ENCODE data around the gene TMEM72. TPM values are rescaled to one million over a fixed set of nuclear protein-coding genes. Genes with fewer than 3 reads are reported as not detected.

Gene TMEM72
- total RNA-seq, 4 donors from 2014 or later = not detected

DNA sequence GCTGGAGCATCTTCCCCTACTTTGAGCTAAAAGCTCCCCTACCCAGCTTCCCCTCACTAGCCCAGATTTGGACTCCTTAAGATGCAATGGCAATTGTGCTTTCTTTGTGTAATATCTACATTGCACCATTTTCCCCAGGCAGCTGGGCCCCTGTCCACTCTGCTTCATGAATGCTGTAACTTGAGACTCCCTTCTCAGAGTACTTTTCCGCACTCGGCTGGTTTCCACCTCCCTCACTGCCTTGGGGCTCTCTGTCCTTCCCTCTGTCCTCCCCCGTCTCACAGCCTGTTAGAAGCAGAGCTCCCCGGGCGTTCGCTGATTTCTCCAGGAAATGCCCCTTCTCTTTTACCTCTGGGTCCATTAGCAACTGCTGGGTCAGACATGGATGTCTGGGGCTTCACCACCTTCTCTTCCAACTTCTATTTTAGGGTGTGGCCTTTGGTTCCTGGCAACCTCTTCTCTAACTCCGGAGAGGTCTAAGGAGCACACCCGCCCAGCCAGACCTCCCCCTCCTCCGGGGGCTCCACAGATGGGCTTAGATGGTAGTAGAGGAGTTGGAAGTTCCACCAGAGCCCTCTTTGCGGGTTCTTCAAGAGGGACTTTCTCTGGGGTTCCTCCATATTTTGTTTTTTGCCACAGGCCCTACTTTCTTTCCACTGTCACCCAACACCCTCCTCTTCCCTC is 2.9 kb upstream of the TMEM72 start:
- intact Hi-C loops (cut with DNase I; ENCODE audit: low total_unique reads) = no loop called here
- no peak for TF ChIP-seq POLR2A (IDR thresholded peaks at IDR 0.05)
- TF ChIP-seq, protein P1, sequence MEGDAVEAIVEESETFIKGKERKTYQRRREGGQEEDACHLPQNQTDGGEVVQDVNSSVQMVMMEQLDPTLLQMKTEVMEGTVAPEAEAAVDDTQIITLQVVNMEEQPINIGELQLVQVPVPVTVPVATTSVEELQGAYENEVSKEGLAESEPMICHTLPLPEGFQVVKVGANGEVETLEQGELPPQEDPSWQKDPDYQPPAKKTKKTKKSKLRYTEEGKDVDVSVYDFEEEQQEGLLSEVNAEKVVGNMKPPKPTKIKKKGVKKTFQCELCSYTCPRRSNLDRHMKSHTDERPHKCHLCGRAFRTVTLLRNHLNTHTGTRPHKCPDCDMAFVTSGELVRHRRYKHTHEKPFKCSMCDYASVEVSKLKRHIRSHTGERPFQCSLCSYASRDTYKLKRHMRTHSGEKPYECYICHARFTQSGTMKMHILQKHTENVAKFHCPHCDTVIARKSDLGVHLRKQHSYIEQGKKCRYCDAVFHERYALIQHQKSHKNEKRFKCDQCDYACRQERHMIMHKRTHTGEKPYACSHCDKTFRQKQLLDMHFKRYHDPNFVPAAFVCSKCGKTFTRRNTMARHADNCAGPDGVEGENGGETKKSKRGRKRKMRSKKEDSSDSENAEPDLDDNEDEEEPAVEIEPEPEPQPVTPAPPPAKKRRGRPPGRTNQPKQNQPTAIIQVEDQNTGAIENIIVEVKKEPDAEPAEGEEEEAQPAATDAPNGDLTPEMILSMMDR (IDR thresholded peaks at IDR 0.05) = no peak
- DNase-seq (ENCODE audit: low spot score in 2 of 2) = no peak
- 66 to 71% methylated on average over 10 of the region's 10 CpGs for WGBS, 2 donors
- no peak overlapping the region for H3K4me3 ChIP-seq (ENCODE audit: low read depth, poor library complexity, severe bottlenecking)

DNA sequence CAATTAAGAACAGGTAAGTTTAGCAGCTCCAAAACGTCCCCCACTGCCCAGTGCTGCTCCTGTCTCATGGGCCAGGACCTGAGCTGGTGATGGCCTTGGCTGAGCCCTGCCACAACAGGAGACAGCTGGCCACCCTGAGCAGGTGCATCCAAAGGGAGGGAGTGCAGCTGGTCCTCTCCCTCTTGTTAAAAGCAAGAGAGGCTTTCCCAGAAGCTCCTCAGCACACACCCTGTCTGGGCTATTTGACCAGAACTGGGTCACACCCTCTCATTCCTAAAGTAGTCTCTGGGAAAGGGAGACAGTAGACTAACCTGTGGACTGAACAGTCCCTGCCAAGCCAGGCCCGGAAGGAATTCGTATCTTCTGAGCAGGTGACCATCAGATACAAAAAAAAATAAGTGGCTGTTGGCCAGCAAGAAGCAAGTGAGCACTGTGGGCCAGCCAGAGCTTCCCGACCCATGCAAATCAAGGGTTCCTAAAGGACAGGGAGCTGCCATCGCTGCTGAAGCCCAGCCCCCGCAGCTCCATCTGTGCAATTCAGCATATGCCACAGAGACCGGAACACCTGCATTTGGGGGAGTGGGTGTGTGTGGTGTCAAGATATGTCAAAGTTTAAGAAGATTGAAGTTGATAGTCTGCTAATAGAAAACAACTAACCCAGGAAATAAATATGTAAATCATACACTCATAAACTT is 2.1 kb upstream of the TMEM72 start:
- TF ChIP-seq, protein P1 (IDR thresholded peaks at IDR 0.05) = no peak
- TF ChIP-seq POLR2A (IDR thresholded peaks at IDR 0.05) = no peak
- intact Hi-C loops (cut with DNase I; ENCODE audit: low total_unique reads) = no loop called here
- no peak overlapping the region for H3K4me3 ChIP-seq (ENCODE audit: low read depth, poor library complexity, severe bottlenecking)
- no peak for DNase-seq (ENCODE audit: low spot score in 2 of 2)
- WGBS, 2 donors = 86 to 88% methylated on average over 7 of the region's 7 CpGs

- TF ChIP-seq POLR2A (IDR thresholded peaks at IDR 0.05) = no peak
- TF ChIP-seq, protein P1 (IDR thresholded peaks at IDR 0.05) = no peak
- no peak for DNase-seq (ENCODE audit: low spot score in 2 of 2)
- H3K4me3 ChIP-seq (ENCODE audit: low read depth, poor library complexity, severe bottlenecking) = no peak overlapping the region
- 78 to 79% methylated on average over 1 of the region's 1 CpG for WGBS, 2 donors
- intact Hi-C loops (cut with DNase I; ENCODE audit: low total_unique reads) = no loop called here
These were observed 1.2 kb upstream of the TMEM72 start for GRCh38 chr10:44909910-44910309.

DNA sequence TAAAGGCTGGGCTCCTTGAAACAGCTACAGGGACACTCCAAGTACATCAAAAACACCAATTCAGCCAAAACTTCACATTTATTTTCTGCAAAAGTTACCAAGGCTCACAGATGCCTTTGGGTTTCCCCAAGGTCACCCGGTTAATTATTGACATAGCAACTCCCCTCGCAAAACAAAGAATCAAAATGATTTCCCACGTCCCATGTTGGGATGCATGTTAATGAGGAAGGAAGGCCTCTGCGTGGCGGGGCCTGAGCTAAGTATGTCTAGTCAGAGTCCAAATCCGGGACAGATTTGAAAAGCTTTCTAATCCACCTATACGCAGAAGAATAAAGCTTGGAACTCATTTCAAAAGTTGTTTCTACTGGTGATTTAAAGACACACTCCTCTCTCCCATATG is 535 bp upstream of the TMEM72 start:
- intact Hi-C loops (cut with DNase I; ENCODE audit: low total_unique reads) = no loop called here
- TF ChIP-seq POLR2A (IDR thresholded peaks at IDR 0.05) = no peak
- TF ChIP-seq, protein P1 (IDR thresholded peaks at IDR 0.05) = no peak
- no peak for DNase-seq (ENCODE audit: low spot score in 2 of 2)
- WGBS, 2 donors = 60% methylated on average over 7 of the region's 7 CpGs
- H3K4me3 ChIP-seq (ENCODE audit: low read depth, poor library complexity, severe bottlenecking) = no peak overlapping the region

DNA sequence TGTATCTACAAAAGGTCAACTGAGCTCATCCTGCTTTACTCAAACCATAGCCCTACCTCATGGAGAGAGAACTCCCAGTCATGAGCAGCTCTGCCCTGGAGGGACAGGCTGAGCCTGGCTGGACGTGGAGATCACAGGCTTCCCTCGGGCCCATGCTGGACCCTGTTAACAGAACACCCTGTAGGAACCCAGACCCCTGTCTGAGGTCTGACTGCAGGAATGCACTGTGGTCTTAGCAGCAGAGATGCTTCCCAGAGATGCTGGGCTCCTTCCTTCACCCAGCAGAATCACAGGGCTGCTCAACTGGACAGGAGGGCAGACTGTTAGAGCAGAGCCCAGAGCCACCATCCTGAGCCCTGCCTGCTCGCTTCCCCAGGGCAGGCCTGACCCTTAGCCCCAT is 814 bp downstream of the TMEM72 start:
- no peak for TF ChIP-seq POLR2A (IDR thresholded peaks at IDR 0.05)
- TF ChIP-seq, protein P1 (IDR thresholded peaks at IDR 0.05) = no peak
- intact Hi-C loops (cut with DNase I; ENCODE audit: low total_unique reads) = no loop called here
- no peak overlapping the region for H3K4me3 ChIP-seq (ENCODE audit: low read depth, poor library complexity, severe bottlenecking)
- DNase-seq (ENCODE audit: low spot score in 2 of 2) = no peak
- 87 to 90% methylated on average over 3 of the region's 3 CpGs for WGBS, 2 donors

Data from lower leg skin (tissue), 4 donors.